Transverse colon (tissue), 3 donors: ENCODE results near the gene INCA1.

Source experiments
- POLR2A ChIP-seq: fragments of 450-650 bp; IDR thresholded peaks from one replicate; pipeline ENCODE4 v1.6.1; 2016; ENCODE audit warnings: antibody characterized with exemption, mild to moderate bottlenecking, moderate library complexity
- TF ChIP-seq, protein P1 (sequence below), 5 experiments: fragments of 200-600 bp in 3 of 5; fragments of 450-650 bp in 2 of 5; sonication (generic) in 3 of 5; IDR thresholded peaks; 1 replicate in 2 of 5; 2 replicates in 3 of 5; pipeline ENCODE4 v1.5.1; 2016 to 2017; ENCODE audit warnings: antibody characterized with exemption in 5 of 5, inconsistent platforms in 3 of 5, mild to moderate bottlenecking in 2 of 5, moderate library complexity in 1 of 5

DNA sequence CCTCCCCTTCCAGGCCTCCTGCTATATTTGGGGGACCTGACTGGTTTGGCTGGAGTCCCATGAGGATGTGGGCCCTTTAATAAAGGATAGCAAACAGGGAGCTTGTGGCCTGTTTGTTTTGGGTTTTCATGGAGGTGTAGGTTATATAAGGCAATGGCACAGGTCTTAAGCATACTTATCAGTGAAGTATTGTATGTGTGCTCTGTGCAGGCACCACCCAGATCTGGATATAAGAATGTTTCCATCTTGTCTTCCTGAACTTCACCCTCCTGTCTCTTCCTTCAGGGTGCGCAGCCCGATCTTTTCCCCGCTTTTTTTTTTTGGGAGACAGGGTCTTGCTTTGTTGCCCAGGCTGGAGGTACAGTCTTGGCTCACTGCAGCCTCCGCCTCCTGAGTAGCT is 27.3 kb upstream of the INCA1 start:
- no peak for TF ChIP-seq POLR2A
- TF ChIP-seq, protein P1, sequence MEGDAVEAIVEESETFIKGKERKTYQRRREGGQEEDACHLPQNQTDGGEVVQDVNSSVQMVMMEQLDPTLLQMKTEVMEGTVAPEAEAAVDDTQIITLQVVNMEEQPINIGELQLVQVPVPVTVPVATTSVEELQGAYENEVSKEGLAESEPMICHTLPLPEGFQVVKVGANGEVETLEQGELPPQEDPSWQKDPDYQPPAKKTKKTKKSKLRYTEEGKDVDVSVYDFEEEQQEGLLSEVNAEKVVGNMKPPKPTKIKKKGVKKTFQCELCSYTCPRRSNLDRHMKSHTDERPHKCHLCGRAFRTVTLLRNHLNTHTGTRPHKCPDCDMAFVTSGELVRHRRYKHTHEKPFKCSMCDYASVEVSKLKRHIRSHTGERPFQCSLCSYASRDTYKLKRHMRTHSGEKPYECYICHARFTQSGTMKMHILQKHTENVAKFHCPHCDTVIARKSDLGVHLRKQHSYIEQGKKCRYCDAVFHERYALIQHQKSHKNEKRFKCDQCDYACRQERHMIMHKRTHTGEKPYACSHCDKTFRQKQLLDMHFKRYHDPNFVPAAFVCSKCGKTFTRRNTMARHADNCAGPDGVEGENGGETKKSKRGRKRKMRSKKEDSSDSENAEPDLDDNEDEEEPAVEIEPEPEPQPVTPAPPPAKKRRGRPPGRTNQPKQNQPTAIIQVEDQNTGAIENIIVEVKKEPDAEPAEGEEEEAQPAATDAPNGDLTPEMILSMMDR (IDR thresholded peaks at IDR 0.05), result no peak
